KMS-11 (cell line): ENCODE results near the gene SMOC2.

ENCODE experiments used
- H2AFZ ChIP-seq: fragments of 200-600 bp; sonication (generic); 2 replicates; pipeline ENCODE4 v1.6.1; 2016; ENCODE audit warnings: antibody characterized with exemption, mixed run types, low read depth
- H3K27ac ChIP-seq: fragments of 200-600 bp; sonication (generic); 2 replicates; pipeline ENCODE4 v1.6.1; 2016; ENCODE audit warnings: mild to moderate bottlenecking, mixed run types
- H3K27me3 ChIP-seq: fragments of 200-600 bp; sonication (generic); 2 replicates; pipeline ENCODE4 v1.6.1; 2017; ENCODE audit warnings: mild to moderate bottlenecking, low read depth, mixed run types, moderate library complexity; ENCODE audit not compliant: insufficient read depth
- H3K36me3 ChIP-seq: fragments of 200-600 bp; sonication (generic); 2 replicates; pipeline ENCODE4 v1.6.1; 2017; ENCODE audit warnings: mild to moderate bottlenecking, mixed run types; ENCODE audit not compliant: insufficient read depth
- H3K4me1 ChIP-seq: fragments of 200-600 bp; sonication (generic); 2 replicates; pipeline ENCODE4 v1.6.1; 2016; ENCODE audit warnings: mild to moderate bottlenecking, low read depth, mixed run types; ENCODE audit not compliant: poor library complexity, severe bottlenecking
- H3K4me2 ChIP-seq: fragments of 200-600 bp; sonication (generic); 2 replicates; pipeline ENCODE4 v1.7.0; 2016; ENCODE audit warnings: mild to moderate bottlenecking, mixed run types
- H3K4me3 ChIP-seq: fragments of 200-600 bp; sonication (generic); IDR thresholded peaks from 2 replicates; pipeline ENCODE4 v1.6.1; 2017; ENCODE audit warnings: low read depth, low read length, mixed read lengths; ENCODE audit not compliant: insufficient read depth
- H3K79me2 ChIP-seq: fragments of 200-600 bp; sonication (generic); 2 replicates; pipeline ENCODE4 v1.6.1; 2016; ENCODE audit warnings: low read depth, mixed run types; ENCODE audit not compliant: insufficient read depth
- H3K9ac ChIP-seq: fragments of 200-600 bp; sonication (generic); 2 replicates; pipeline ENCODE4 v1.6.1; 2016; ENCODE audit warnings: mild to moderate bottlenecking, mixed run types
- H4K20me1 ChIP-seq: fragments of 200-600 bp; sonication (generic); 2 replicates; pipeline ENCODE4 v1.6.1; 2016; ENCODE audit warnings: mild to moderate bottlenecking, mixed run types; ENCODE audit not compliant: insufficient read depth
- CTCF ChIP-seq: fragments of 200-600 bp; sonication (generic); conservative IDR thresholded peaks from 2 replicates; pipeline ENCODE4 v1.6.1; 2017; ENCODE audit warnings: low read depth, mild to moderate bottlenecking, antibody characterized with exemption, low read length, moderate library complexity, mixed read lengths

The SMOC2 gene

GRCh38 chr6:168532070-168532469 is 91.1 kb downstream of the SMOC2 start:
- Histone ChIP-seq H3K9ac (no peak overlapping the region), H2AFZ (no peak overlapping the region), H3K4me1 (no peaks in the 10 kb centered on the region), H3K27ac (no peak overlapping the region), H3K36me3 (no peaks in the 10 kb centered on the region), H3K4me3 (no peak overlapping the region), H3K79me2 (no peaks in the 10 kb centered on the region), H4K20me1 (no peaks in the 10 kb centered on the region), H3K27me3 (no peaks in the 10 kb centered on the region), H3K4me2 (no peak overlapping the region)
- no peak for TF ChIP-seq CTCF

GRCh38 chr6:168533414-168533813 is 92.4 kb downstream of the SMOC2 start:
- H3K27me3 ChIP-seq = no peaks in the 10 kb centered on the region
- H3K4me3 ChIP-seq = no peak overlapping the region
- H3K9ac ChIP-seq = no peak overlapping the region
- H3K79me2 ChIP-seq = no peaks in the 10 kb centered on the region
- no peaks in the 10 kb centered on the region for H3K4me1 ChIP-seq
- no peaks in the 10 kb centered on the region for H4K20me1 ChIP-seq
- no peak overlapping the region for H3K4me2 ChIP-seq
- no peaks in the 10 kb centered on the region for H3K36me3 ChIP-seq
- no peak overlapping the region for H2AFZ ChIP-seq
- H3K27ac ChIP-seq = no peak overlapping the region
- TF ChIP-seq CTCF = no peak

GRCh38 chr6:168534265-168534664 is 93.3 kb downstream of the SMOC2 start:
- Histone ChIP-seq H4K20me1 (no peaks in the 10 kb centered on the region), H3K27ac (no peak overlapping the region), H3K27me3 (no peaks in the 10 kb centered on the region), H3K4me1 (no peaks in the 10 kb centered on the region), H3K79me2 (no peaks in the 10 kb centered on the region), H3K36me3 (no peaks in the 10 kb centered on the region), H3K4me3 (no peak overlapping the region), H3K9ac (no peak overlapping the region), H3K4me2 (no peak overlapping the region), H2AFZ (no peak overlapping the region)
- TF ChIP-seq CTCF = no peak

- TF ChIP-seq CTCF = no peak
Observed at GRCh38 chr6:168535711-168536110, 94.7 kb downstream of the SMOC2 start.

More at GRCh38 chr6:168535711-168536110, 94.7 kb downstream of the SMOC2 start:
- Histone ChIP-seq H3K27ac (no peak overlapping the region), H3K36me3 (no peaks in the 10 kb centered on the region), H2AFZ (no peak overlapping the region), H4K20me1 (no peaks in the 10 kb centered on the region), H3K79me2 (no peaks in the 10 kb centered on the region), H3K4me2 (no peak overlapping the region), H3K27me3 (no peaks in the 10 kb centered on the region), H3K4me1 (no peaks in the 10 kb centered on the region), H3K9ac (no peak overlapping the region), H3K4me3 (no peak overlapping the region)
